IMR-90 (cell line): ENCODE data around the gene TRDMT1. TPM values are rescaled to one million over a fixed set of nuclear protein-coding genes. Genes with fewer than 3 reads are reported as not detected.

Source experiments
- ATAC-seq: fragments of 200-7000 bp; cut with Tn5 transposase; 2 replicates; pipeline ENCODE4 v1.9.1; 2020; ENCODE audit warnings: low read depth, mild to moderate bottlenecking, moderate library complexity
- BruUV-seq: library from RNA; stranded (reverse); fragments of 400-500 nt; replicated peaks from 2 replicates; lab custom pipeline; 2021; lab: Mats Ljungman, UMichigan
- CTCF ChIA-PET: fragments of 300-600 bp; formaldehyde crosslinking; extraction: SDS; loops from one replicate; lab custom pipeline; 2021; ENCODE audit warnings: antibody characterized with exemption; lab: Yijun Ruan, JAX
- POLR2A ChIA-PET: fragments of 300-600 bp; sonication (Branson Sonifier 250); formaldehyde crosslinking; loops from one replicate; lab custom pipeline; 2022; ENCODE audit warnings: antibody characterized with exemption; ENCODE audit not compliant: unreplicated experiment; lab: Charles Lee
- DNase-seq: peaks from one replicate; pipeline ENCODE4 v3.0.0; 2013
- H2AFZ ChIP-seq: replicated peaks from 2 replicates; pipeline ENCODE3; 2013; ENCODE audit warnings: low read length, mild to moderate bottlenecking; ENCODE audit not compliant: poor library complexity
- H2AK5ac ChIP-seq: 2 replicates; pipeline ENCODE4 v1.6.1; 2013; ENCODE audit warnings: low read depth, low read length, inconsistent platforms
- H2AK9ac ChIP-seq: replicated peaks from 2 replicates; pipeline ENCODE3; 2013; ENCODE audit warnings: mild to moderate bottlenecking, low read depth, low read length, moderate library complexity; ENCODE audit not compliant: poor library complexity
- H2BK120ac ChIP-seq: 2 replicates; pipeline ENCODE4 v1.6.1; 2013; ENCODE audit warnings: low read depth, low read length, inconsistent platforms
- H2BK15ac ChIP-seq: 3 replicates; pipeline ENCODE4 v1.6.1; 2013; ENCODE audit warnings: low read depth, low read length, inconsistent platforms
- H2BK20ac ChIP-seq: 2 replicates; pipeline ENCODE4 v1.6.1; 2013; ENCODE audit warnings: low read depth, mild to moderate bottlenecking, inconsistent platforms, low read length, moderate library complexity
- H2BK5ac ChIP-seq: 2 replicates; pipeline ENCODE4 v1.6.1; 2013; ENCODE audit warnings: mild to moderate bottlenecking, low read depth, low read length, inconsistent platforms; ENCODE audit not compliant: poor library complexity, severe bottlenecking
- H3K14ac ChIP-seq: replicated peaks from 2 replicates; pipeline ENCODE4 v1.6.1; 2013; ENCODE audit warnings: low read depth, low read length, inconsistent platforms
- H3K18ac ChIP-seq: 2 replicates; pipeline ENCODE4 v1.6.1; 2013; ENCODE audit warnings: low read depth, low read length, control low read depth
- H3K23ac ChIP-seq: 2 replicates; pipeline ENCODE4 v1.6.1; 2013; ENCODE audit warnings: low read depth, low read length, inconsistent platforms
- H3K27ac ChIP-seq: 2 replicates; pipeline ENCODE4 v1.5.1; 2013; ENCODE audit warnings: mild to moderate bottlenecking, control low read depth, low read length; ENCODE audit not compliant: insufficient read depth
- H3K27me3 ChIP-seq: 2 replicates; pipeline ENCODE4 v1.6.1; 2013; ENCODE audit warnings: low read length; ENCODE audit not compliant: control insufficient read depth, insufficient read depth
- H3K36me3 ChIP-seq: 2 replicates; pipeline ENCODE4 v1.6.1; 2013; ENCODE audit warnings: low read length, mixed read lengths; ENCODE audit not compliant: control insufficient read depth, insufficient read depth
- H3K4ac ChIP-seq: 2 replicates; pipeline ENCODE4 v1.6.1; 2013; ENCODE audit warnings: low read depth, low read length, inconsistent platforms
- H3K4me1 ChIP-seq: 2 replicates; pipeline ENCODE4 v1.6.1; 2013; ENCODE audit warnings: low read length, mixed read lengths; ENCODE audit not compliant: control insufficient read depth, insufficient read depth
- H3K4me2 ChIP-seq: 2 replicates; pipeline ENCODE4 v1.6.1; 2013; ENCODE audit warnings: low read depth, mild to moderate bottlenecking, control low read depth, low read length, moderate library complexity
- H3K4me3 ChIP-seq: 2 replicates; pipeline ENCODE4 v1.5.1; 2013; ENCODE audit warnings: low read depth, mild to moderate bottlenecking, control low read depth, low read length, moderate library complexity; ENCODE audit not compliant: insufficient read depth
- H3K56ac ChIP-seq: 2 replicates; pipeline ENCODE4 v1.6.1; 2013; ENCODE audit warnings: low read length, inconsistent platforms; ENCODE audit not compliant: insufficient read depth; ENCODE audit errors: extremely low read depth
- H3K79me1 ChIP-seq, 2 experiments: 2 replicates each; pipeline ENCODE4 v1.6.1; 2013; ENCODE audit warnings: low read length in 2 of 2, inconsistent platforms in 1 of 2, low read depth in 1 of 2
- H3K9ac ChIP-seq: 2 replicates; pipeline ENCODE4 v1.6.1; 2013; ENCODE audit warnings: low read depth, low read length, control low read depth
- H3K9me1 ChIP-seq: 2 replicates; pipeline ENCODE4 v1.6.1; 2013; ENCODE audit warnings: low read length, inconsistent platforms; ENCODE audit not compliant: insufficient read depth
- H3K9me3 ChIP-seq: 2 replicates; pipeline ENCODE4 v1.6.1; 2013; ENCODE audit warnings: low read length; ENCODE audit not compliant: control insufficient read depth, insufficient read depth
- H4K20me1 ChIP-seq: 2 replicates; pipeline ENCODE4 v1.6.1; 2013; ENCODE audit warnings: low read length, inconsistent platforms; ENCODE audit not compliant: insufficient read depth
- H4K5ac ChIP-seq: 2 replicates; pipeline ENCODE4 v1.6.1; 2013; ENCODE audit warnings: mild to moderate bottlenecking, low read depth, low read length, control low read depth
- H4K8ac ChIP-seq, 2 experiments: 2 replicates each; pipeline ENCODE4 v1.6.1; 2013; ENCODE audit warnings: low read depth in 2 of 2, low read length in 2 of 2, control low read depth in 1 of 2, inconsistent platforms in 1 of 2
- H4K91ac ChIP-seq: 2 replicates; pipeline ENCODE4 v1.6.1; 2013; ENCODE audit warnings: low read depth, low read length, inconsistent platforms; ENCODE audit not compliant: insufficient read depth
- BHLHE40 ChIP-seq: fragments of 150-350 bp; IDR thresholded peaks from 2 replicates; pipeline ENCODE4 v1.6.1; 2016; ENCODE audit warnings: mild to moderate bottlenecking, low read depth, low read length
- CHD1 ChIP-seq: IDR thresholded peaks from 2 replicates; pipeline ENCODE4 v1.6.1; 2012; ENCODE audit warnings: low read depth, low read length, improper control_type of control experiment
- CTCF ChIP-seq: conservative IDR thresholded peaks from 2 replicates; pipeline ENCODE4 v1.5.1; 2012; ENCODE audit warnings: mild to moderate bottlenecking, low read depth, low read length, improper control_type of control experiment
- FOS ChIP-seq: fragments of 150-350 bp; IDR thresholded peaks from 2 replicates; pipeline ENCODE4 v1.6.1; 2016; ENCODE audit warnings: low read depth, low read length
- MAFK ChIP-seq: IDR thresholded peaks from 2 replicates; pipeline ENCODE4 v1.6.1; 2012; ENCODE audit warnings: low read depth, low read length, improper control_type of control experiment
- MAZ ChIP-seq: IDR thresholded peaks from 2 replicates; pipeline ENCODE4 v1.6.1; 2012; ENCODE audit warnings: low read depth, mild to moderate bottlenecking, low read length, improper control_type of control experiment, moderate library complexity, borderline replicate concordance
- MXI1 ChIP-seq: IDR thresholded peaks from 2 replicates; pipeline ENCODE4 v1.6.1; 2012; ENCODE audit warnings: low read depth, mild to moderate bottlenecking, low read length, moderate library complexity, borderline replicate concordance
- NFE2L2 ChIP-seq: fragments of 150-350 bp; IDR thresholded peaks from 2 replicates; pipeline ENCODE4 v1.6.1; 2016; ENCODE audit warnings: low read depth, mild to moderate bottlenecking, low read length
- POLR2A ChIP-seq: IDR thresholded peaks from 2 replicates; pipeline ENCODE4 v1.6.1; 2012; ENCODE audit warnings: mild to moderate bottlenecking, low read depth, low read length
- RCOR1 ChIP-seq: IDR thresholded peaks from 2 replicates; pipeline ENCODE4 v1.6.1; 2012; ENCODE audit warnings: mild to moderate bottlenecking, low read length, improper control_type of control experiment; ENCODE audit not compliant: insufficient replicate concordance
- RFX5 ChIP-seq: IDR thresholded peaks from 2 replicates; pipeline ENCODE4 v1.8.0; 2012; ENCODE audit warnings: low read depth, mild to moderate bottlenecking, low read length, moderate library complexity
- SMC3 ChIP-seq: fragments of 150-350 bp; IDR thresholded peaks from 2 replicates; pipeline ENCODE4 v1.6.1; 2016; ENCODE audit warnings: low read depth, mild to moderate bottlenecking, antibody characterized with exemption, low read length, moderate library complexity
- WGBS, 2 experiments: methylation state at CpG; one replicate each; pipeline versions ENCODE4 v1.1.5 to v1.1.7; 2013; ENCODE audit warnings: missing lambda C conversion rate in 2 of 2; ENCODE audit not compliant: insufficient read length in 1 of 2; ENCODE audit errors: extremely low coverage in 2 of 2; 5-methylcytosine and 5-hydroxymethylcytosine counted together
- dilution Hi-C: fragments of 300-500 bp; cut with HindIII; formaldehyde crosslinking; loops from one replicate; pipeline ENCODE4 v1.14.3; 2018; ENCODE audit warnings: low sequenced_read_pairs; ENCODE audit not compliant: unreplicated experiment
- in situ Hi-C: fragments of 300-500 bp; cut with MboI; formaldehyde crosslinking; loops from 3 replicates; pipeline ENCODE4 v1.14.3; 2019; ENCODE audit warnings: low sequenced_read_pairs, inconsistent platforms, mixed read lengths
- intact Hi-C: fragments of 100-400 bp; cut with micrococcal nuclease; formaldehyde crosslinking; loops from 2 replicates; pipeline ENCODE4 v1.10.0; 2022
- polyA plus RNA-seq, 3 experiments: library from polyadenylated mRNA; depleted of rRNA; stranded (reverse); fragments of >200 nt; gene quantifications; 2 replicates each; pipeline ENCODE4 v1.2.3, GENCODE V29; 2012; ENCODE audit warnings: low replicate concordance in 1 of 3
- total RNA-seq: library from RNA; depleted of rRNA; stranded (reverse); fragments of >200 nt; gene quantifications from 2 replicates; pipeline ENCODE4 v1.2.3, GENCODE V29; 2012
- TF ChIP-seq, protein P1 (sequence below): fragments of 150-350 bp; IDR thresholded peaks from 2 replicates; pipeline ENCODE4 v1.6.1; 2017; ENCODE audit warnings: mild to moderate bottlenecking, antibody characterized with exemption, low read length, low read depth

TRDMT1 gene
- total and polyA plus RNA-seq, 2 of the 4 experiments (the other 2 are of a cell fraction): 2.1 to 4.7 TPM

GRCh38 chr10:17232276-17232960 is 30.9 kb upstream of the TRDMT1 start:
- no TSS peak for BruUV-seq

More at GRCh38 chr10:17232276-17232960, 30.9 kb upstream of the TRDMT1 start:
- Histone ChIP-seq H3K4me3 (peak overlapping the region; percentile 33), H2BK120ac (no peak overlapping the region), H3K27ac (no peak overlapping the region), H3K56ac (peak overlapping the region; percentile 20; the same call in 1 of the 2 replicates), H3K9me1 (no peaks in the 10 kb centered on the region), H3K18ac (no peak overlapping the region), H2BK5ac (peak overlapping the region; percentile 27), H3K4me2 (peak overlapping the region; percentile 84), H2AK5ac (no peak overlapping the region), H4K20me1 (peaks cover 82% of the 10 kb centered on the region), H4K8ac (no peak overlapping the region), H3K27me3 (no peaks in the 10 kb centered on the region), H3K79me1 (peaks cover 17 to 33% of the 10 kb centered on the region in 2 experiments), H2BK15ac (no peak overlapping the region), H3K9me3 (no peaks in the 10 kb centered on the region), H3K4ac (no peak overlapping the region), H3K4me1 (peaks cover 11% of the 10 kb centered on the region), H2AK9ac (no peak overlapping the region), H3K9ac (peak overlapping the region; percentile 66; the same call in 1 of the 2 replicates), H3K36me3 (peaks cover 55% of the 10 kb centered on the region), H2AFZ (no peak overlapping the region), H4K5ac (no peak overlapping the region), H4K91ac (no peak overlapping the region), H3K23ac (peak overlapping the region; percentile 35; the same call in 1 of the 2 replicates), H2BK20ac (no peak overlapping the region), H3K14ac (peak overlapping the region; percentile 38)
- TF ChIP-seq RCOR1 (no peak), BHLHE40 (no peak), CHD1 (peak; percentile 48; the same call in 1 of the 2 replicates), NFE2L2 (no peak), MAZ (no peak), MAFK (peak; percentile 98), FOS (no peak), POLR2A (peak; percentile 59), MXI1 (no peak), CTCF (no peak), SMC3 (no peak), RFX5 (no peak)
- TF ChIP-seq, protein P1, sequence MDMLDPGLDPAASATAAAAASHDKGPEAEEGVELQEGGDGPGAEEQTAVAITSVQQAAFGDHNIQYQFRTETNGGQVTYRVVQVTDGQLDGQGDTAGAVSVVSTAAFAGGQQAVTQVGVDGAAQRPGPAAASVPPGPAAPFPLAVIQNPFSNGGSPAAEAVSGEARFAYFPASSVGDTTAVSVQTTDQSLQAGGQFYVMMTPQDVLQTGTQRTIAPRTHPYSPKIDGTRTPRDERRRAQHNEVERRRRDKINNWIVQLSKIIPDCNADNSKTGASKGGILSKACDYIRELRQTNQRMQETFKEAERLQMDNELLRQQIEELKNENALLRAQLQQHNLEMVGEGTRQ: no peak
- WGBS, 2 experiments: no CpG with 5 or more reads among the region's 3 CpGs
- ChIA-PET CTCF (no interaction called here), POLR2A (interaction anchor here (0.6 to 1.4 kb wide), 3 partner anchors 167 to 415 kb away, joined by 3 read pairs; partner anchors contain the start of gene RSU1)
- dilution Hi-C loops (no loop called here), intact Hi-C loops (no loop called here), in situ Hi-C loops (no loop called here)
- DNase-seq (peak; percentile 34), ATAC-seq (no peak)
